Fibroblast of skin of scalp (primary cell): Measurements from ENCODE around the gene RAB34.

ENCODE experiments used
- DNase-seq: peaks from one replicate; pipeline ENCODE4 v3.0.0-alpha.2; 2013

RAB34 gene

GRCh38 chr17:28712032-28712704 is 5.5 kb downstream of the RAB34 start:
- DNase-seq, result peak; percentile 33

GRCh38 chr17:28711723-28712031 is 6.0 kb downstream of the RAB34 start, which contains the start of gene PROCA1:
PROCA1 (minus strand) TSS chr17:28711888; CDS start chr17:28711660, 228 bp downstream.
- no peak for DNase-seq

DNA sequence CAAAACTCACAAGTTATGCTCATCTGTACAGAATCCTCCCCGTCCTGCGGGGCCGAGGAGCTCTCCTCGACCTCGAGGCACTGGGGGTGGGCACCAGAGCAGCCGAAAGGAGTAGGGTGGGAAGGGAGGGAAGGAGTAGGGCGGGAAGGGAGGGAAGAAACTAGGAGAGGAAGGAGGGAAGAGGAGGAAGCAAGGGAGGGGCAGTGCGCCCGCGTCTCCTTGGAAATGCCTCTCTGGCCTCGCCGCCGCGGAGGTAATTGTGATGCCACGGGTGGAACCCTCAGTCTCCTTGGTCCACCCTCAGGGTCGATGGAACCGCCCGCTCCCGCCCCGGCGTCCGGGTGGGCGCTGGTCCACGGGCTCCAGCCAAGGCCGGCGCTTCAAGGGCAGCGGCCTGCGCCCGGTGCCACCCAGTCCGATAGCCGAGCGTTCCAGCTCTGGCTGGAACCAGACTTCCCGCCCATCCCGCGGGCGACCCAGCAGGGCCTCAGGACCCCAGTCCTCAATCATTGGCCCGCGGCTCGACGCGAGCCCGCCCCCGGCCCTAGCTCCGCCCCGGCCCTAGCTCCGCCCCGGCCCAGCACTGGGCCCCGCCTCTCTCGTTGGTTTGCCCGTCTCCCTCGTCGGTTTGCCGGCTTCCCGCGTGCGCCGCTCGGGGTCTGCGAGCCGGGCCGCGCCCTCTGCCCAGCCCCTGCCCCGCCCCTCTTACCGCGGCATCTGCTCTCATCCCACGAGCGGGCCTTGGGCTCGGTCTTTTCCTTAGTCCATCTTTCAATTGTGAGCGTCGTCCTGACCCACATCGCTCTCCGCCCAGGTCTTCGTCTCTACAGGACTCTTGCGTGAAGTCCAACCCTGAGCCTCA is 6.6 kb downstream of the RAB34 start:
- peak; percentile 93 for DNase-seq

DNA sequence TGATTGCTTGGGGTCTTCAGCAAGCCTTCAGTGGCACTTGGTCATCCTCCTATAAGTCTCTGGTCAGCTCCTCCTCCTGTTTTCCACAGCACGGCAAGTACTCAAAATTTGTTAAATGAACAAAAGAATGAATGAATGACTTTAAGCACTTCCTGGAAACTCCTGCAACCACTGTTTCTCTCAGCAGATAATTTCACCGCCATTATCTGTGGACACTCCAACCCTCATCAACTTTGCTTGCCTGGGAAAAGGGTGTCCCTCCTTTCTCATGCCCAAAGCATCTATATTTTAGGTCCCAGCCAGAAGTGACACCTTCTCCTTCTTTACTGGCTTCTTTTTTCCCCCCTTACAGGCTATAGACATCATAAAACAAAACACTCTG is 10.3 kb downstream of the RAB34 start:
- DNase-seq, result no peak

DNA sequence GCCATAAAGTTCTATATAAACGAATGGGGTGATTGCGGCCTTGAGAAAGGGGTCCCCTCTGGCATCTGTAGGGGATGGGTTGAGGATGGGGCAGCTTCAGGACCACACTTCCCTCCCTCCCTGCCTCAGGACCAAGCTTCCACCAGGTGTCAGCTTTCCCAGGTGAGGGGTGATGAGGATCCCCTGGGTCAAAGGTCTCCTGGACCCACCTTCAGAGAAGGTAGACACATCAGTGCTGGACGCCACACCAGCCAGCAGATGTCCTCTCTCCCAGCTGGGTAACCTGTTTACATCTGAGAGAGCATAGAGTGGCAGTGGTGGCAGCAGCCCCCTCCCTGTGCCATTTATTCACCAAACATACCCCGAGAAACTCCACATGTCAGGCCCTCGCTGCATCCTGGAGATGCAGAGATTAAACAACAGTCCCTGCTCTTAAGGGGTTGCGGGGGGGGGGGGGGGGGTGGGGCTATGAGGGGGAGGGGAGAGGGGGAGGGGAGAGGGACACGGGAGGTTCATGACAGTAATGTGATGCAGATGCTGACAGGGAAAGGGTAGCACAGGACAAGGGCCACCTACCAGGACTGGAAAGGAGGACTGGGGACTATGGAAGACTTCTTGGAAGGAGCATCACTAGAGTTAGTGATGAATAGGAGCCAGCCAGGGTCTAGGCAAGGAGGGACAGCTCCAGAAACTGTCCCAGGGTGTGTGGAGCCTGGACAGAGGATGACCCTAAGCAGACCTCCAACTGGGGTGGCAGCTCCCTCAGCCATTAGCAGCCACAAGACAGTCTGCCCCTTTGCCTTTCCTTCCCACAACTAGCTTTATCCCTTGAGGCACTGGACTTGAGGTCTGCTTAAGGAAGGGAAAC is 11.0 kb downstream of the RAB34 start:
- DNase-seq, result no peak

- DNase-seq, result no peak
Observed at GRCh38 chr17:28705728-28706334, 11.8 kb downstream of the RAB34 start.

- no peak for DNase-seq
Observed at GRCh38 chr17:28705074-28705659, 12.5 kb downstream of the RAB34 start.

- DNase-seq, result no peak
Observed at GRCh38 chr17:28704219-28704858, 13.3 kb downstream of the RAB34 start.

GRCh38 chr17:28703552-28704218 is 14.0 kb downstream of the RAB34 start:
- no peak for DNase-seq

GRCh38 chr17:28702752-28703150 is 14.9 kb downstream of the RAB34 start:
- no peak for DNase-seq

- no peak for DNase-seq
Observed at GRCh38 chr17:28702026-28702751, 15.5 kb downstream of the RAB34 start.

DNA sequence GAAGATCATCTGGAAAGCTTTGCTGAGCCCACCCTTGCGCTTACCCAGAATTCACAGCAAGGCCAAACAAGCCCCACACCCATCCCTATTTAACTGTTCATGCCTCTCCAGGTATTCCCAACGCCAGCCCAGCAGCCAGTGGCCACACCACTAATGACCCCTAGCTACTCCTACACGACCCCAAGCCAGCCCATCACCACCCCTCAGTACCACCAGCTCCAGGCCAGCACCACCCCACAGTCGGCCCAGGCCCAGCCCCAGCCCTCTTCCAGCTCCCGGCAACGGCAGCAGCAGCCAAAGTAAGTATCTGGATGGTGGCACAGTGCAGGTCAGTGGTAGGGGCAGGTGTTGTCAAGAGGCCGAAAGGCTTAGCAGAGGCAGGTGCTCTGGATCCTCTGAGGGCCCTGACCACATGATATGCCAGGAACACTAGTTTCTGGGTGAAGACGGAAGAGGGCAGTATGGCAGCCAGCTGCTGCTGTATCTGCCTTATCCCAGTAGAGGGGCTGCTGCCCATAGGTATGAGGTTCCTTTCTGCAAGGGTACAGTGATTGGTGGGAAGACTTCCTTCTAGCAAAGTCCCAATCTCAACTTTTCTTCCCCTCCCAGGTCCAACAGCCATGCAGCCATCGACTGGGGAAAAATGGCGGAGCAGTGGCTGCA is 16.7 kb downstream of the RAB34 start:
- no peak for DNase-seq

GRCh38 chr17:28700278-28700677 is 17.4 kb downstream of the RAB34 start:
- no peak for DNase-seq

DNA sequence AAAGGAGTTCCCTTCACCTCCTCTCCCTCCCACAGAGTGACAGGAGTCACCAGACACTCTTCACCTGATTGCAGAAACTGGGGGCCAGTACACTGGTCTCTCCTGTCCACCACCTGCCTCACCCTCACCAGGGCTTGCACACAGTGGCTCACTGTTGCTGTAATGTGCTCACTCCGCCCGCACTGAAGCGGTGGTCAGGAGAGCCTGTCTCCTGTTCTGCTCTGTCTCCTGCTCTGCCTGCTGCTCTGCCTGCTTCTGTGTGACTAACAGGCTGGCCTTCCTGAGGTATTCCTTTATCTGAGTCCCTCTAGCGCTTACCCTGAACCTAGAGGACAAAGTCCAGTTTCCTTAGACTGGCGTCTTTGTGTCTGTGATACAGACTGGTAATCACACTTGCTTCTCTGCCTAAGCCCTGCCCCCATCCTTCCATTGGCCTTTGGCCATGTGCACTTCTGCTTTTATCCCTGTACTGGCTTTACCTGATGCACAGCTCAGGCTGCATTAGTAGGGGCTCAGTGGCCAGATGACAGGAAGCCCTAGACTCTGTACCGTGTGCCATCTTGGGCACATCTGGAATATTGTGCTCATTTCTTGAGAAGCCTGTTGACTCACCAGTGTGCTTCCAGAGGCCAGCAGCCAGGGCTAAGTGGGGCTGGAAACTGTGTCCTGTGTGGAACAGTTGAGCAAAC is 19.3 kb downstream of the RAB34 start:
- no peak for DNase-seq

GRCh38 chr17:28693869-28694268 is 23.8 kb downstream of the RAB34 start:
- no peak for DNase-seq

GRCh38 chr17:28689011-28689410 is 28.7 kb downstream of the RAB34 start:
- no peak for DNase-seq

- DNase-seq, result no peak
Observed at GRCh38 chr17:28688481-28688880, 29.2 kb downstream of the RAB34 start.

GRCh38 chr17:28686296-28686695 is 31.4 kb downstream of the RAB34 start:
- DNase-seq, result no peak

DNA sequence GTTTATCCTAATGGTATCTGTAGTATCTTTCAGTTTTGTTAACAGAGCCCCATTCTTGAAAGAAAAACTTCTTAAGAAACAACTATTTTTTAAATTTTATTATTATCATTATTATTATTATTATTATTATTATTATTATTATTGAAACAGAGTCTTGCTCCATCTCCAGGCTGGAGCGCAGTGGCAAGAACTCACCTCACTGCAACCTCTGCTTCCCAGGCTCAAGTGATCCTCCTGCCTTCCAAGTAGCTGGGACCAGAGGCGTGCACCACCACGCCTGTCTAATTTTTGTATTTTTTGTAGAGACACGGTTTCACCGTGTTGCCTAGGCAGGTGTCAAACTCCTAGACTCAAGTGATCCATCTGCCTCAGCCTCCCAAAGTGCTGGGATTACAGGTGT is 32.3 kb downstream of the RAB34 start:
- no peak for DNase-seq
